MCF 10A (cell line): ENCODE results near the gene SLC35F4. TPM values are rescaled to one million over a fixed set of nuclear protein-coding genes. Genes with fewer than 3 reads are reported as not detected.
A peak's percentile ranks its signal among the peaks of the same experiment; 100 is the strongest.

Source experiments
- BruUV-seq: library from RNA; stranded (reverse); fragments of 400-500 nt; replicated peaks from 2 replicates; lab custom pipeline; 2021; lab: Mats Ljungman, UMichigan
- CTCF ChIA-PET: fragments of 300-600 bp; sonication (Branson Sonifier 250); formaldehyde crosslinking; extraction: SDS; loops from one replicate; lab custom pipeline; 2021; ENCODE audit warnings: antibody characterized with exemption, inconsistent platforms; lab: Yijun Ruan, JAX
- POLR2A ChIA-PET: fragments of 300-600, 350-650 bp; sonication (Branson Sonifier 250); formaldehyde crosslinking; extraction: SDS; loops from one replicate; lab custom pipeline; 2020; ENCODE audit warnings: antibody characterized with exemption, inconsistent platforms; lab: Yijun Ruan, JAX
- DNase-seq: peaks from one replicate; pipeline ENCODE4 v3.0.0-alpha.2; 2018; ENCODE audit not compliant: unreplicated experiment
- H3K27ac Mint-ChIP-seq: one replicate; pipeline ENCODE4 v1.8.0; 2022; ENCODE audit warnings: mild to moderate bottlenecking, low read depth, mixed read lengths; ENCODE audit not compliant: unreplicated experiment
- H3K27me3 Mint-ChIP-seq: one replicate; pipeline ENCODE4 v1.8.0; 2022; ENCODE audit warnings: mixed read lengths; ENCODE audit not compliant: insufficient read depth, unreplicated experiment
- H3K36me3 Mint-ChIP-seq: one replicate; pipeline ENCODE4 v1.8.0; 2022; ENCODE audit warnings: mild to moderate bottlenecking, moderate library complexity, mixed read lengths; ENCODE audit not compliant: insufficient read depth, unreplicated experiment
- H3K4me1 Mint-ChIP-seq: one replicate; pipeline ENCODE4 v1.8.0; 2022; ENCODE audit warnings: mixed read lengths; ENCODE audit not compliant: insufficient read depth, unreplicated experiment
- H3K4me3 Mint-ChIP-seq: one replicate; pipeline ENCODE4 v1.8.0; 2022; ENCODE audit warnings: mild to moderate bottlenecking, moderate library complexity, mixed read lengths; ENCODE audit not compliant: unreplicated experiment
- H3K9me3 Mint-ChIP-seq: one replicate; pipeline ENCODE4 v1.8.0; 2022; ENCODE audit warnings: mixed read lengths; ENCODE audit not compliant: unreplicated experiment
- CTCF ChIP-seq: fragments of 200-600 bp; IDR thresholded peaks from one replicate; pipeline ENCODE4 v1.8.0; 2022; ENCODE audit warnings: antibody characterized with exemption, mild to moderate bottlenecking; ENCODE audit not compliant: unreplicated experiment
- intact Hi-C: fragments of 100-400 bp; cut with micrococcal nuclease; formaldehyde crosslinking; loops from 2 replicates; pipeline ENCODE4 v1.14.1; 2022
- total RNA-seq: library from RNA; stranded (reverse); gene quantifications from 2 replicates; pipeline ENCODE4 v1.2.3, GENCODE V29; 2022

SLC35F4 gene
- total RNA-seq, 1 experiment from 2014 or later: not detected

GRCh38 chr14:57739516-57739915 lies 126.4 kb downstream of the SLC35F4 start:
- Mint-ChIP-seq H3K4me3 (no peak overlapping the region), H3K27ac (no peak overlapping the region), H3K9me3 (peaks cover 12% of the 10 kb centered on the region), H3K4me1 (no peaks in the 10 kb centered on the region), H3K36me3 (no peaks in the 10 kb centered on the region), H3K27me3 (no peaks in the 10 kb centered on the region)
- no peak for DNase-seq
- no peak for TF ChIP-seq CTCF
- no TSS peak for BruUV-seq
- ChIA-PET CTCF (no interaction called here), POLR2A (no interaction called here)
- intact Hi-C loops: no loop called here

- CTCF ChIA-PET: interaction anchor here (0.7 to 2.1 kb wide), 3 partner anchors 18 to 152 kb away, joined by 3 to 9 read pairs (median 3); no protein-coding TSS in a partner anchor
- Mint-ChIP-seq H3K4me1 (peaks cover 4% of the 10 kb centered on the region), H3K4me3 (no peak overlapping the region), H3K27me3 (no peaks in the 10 kb centered on the region), H3K36me3 (no peaks in the 10 kb centered on the region), H3K9me3 (peaks cover 5% of the 10 kb centered on the region), H3K27ac (no peak overlapping the region)
- POLR2A ChIA-PET: no interaction called here
- BruUV-seq: no TSS peak
- TF ChIP-seq CTCF: no peak
- no peak for DNase-seq
- intact Hi-C loops: no loop called here
Measured at GRCh38 chr14:57737598-57737997, 128.3 kb downstream of the SLC35F4 start.

- Mint-ChIP-seq H3K4me3 (no peak overlapping the region), H3K27ac (peak overlapping the region; percentile 35), H3K4me1 (peaks cover 7% of the 10 kb centered on the region), H3K36me3 (no peaks in the 10 kb centered on the region), H3K9me3 (no peaks in the 10 kb centered on the region), H3K27me3 (no peaks in the 10 kb centered on the region)
- DNase-seq: no peak
- TF ChIP-seq CTCF: no peak
- intact Hi-C loops: no loop called here
- ChIA-PET CTCF (interaction anchor here (0.6 to 2.1 kb wide), 4 partner anchors 11 to 135 kb away, joined by 3 to 9 read pairs (median 3); no protein-coding TSS in a partner anchor), POLR2A (interaction anchor here (0.7 to 3.6 kb wide), 5 partner anchors 10 to 238 kb away, joined by 3 to 21 read pairs (median 4); no protein-coding TSS in a partner anchor)
- no TSS peak for BruUV-seq
Measured at GRCh38 chr14:57736391-57736790, 129.5 kb downstream of the SLC35F4 start.

GRCh38 chr14:57735276-57735675 lies 130.6 kb downstream of the SLC35F4 start:
- Mint-ChIP-seq H3K36me3 (no peaks in the 10 kb centered on the region), H3K27ac (no peak overlapping the region), H3K4me1 (peaks cover 7% of the 10 kb centered on the region), H3K27me3 (no peaks in the 10 kb centered on the region), H3K9me3 (no peaks in the 10 kb centered on the region), H3K4me3 (no peak overlapping the region)
- no TSS peak for BruUV-seq
- intact Hi-C loops: no loop called here
- ChIA-PET CTCF (interaction anchor here (0.6 to 1.2 kb wide), 6 partner anchors 13 to 1030 kb away, joined by 3 to 4 read pairs (median 3); no protein-coding TSS in a partner anchor), POLR2A (interaction anchor here (0.5 to 3.6 kb wide), 3 partner anchors 8 to 25 kb away, joined by 3 to 21 read pairs (median 4); no protein-coding TSS in a partner anchor)
- no peak for DNase-seq
- no peak for TF ChIP-seq CTCF
